ENCODE results near the gene ORC6. TPM values are rescaled to one million over a fixed set of nuclear protein-coding genes. Genes with fewer than 3 reads are reported as not detected.

The ORC6 gene
- total and polyA plus RNA-seq, 4 donors, result 1.4 to 5.6 (median 3.8) TPM

DNA sequence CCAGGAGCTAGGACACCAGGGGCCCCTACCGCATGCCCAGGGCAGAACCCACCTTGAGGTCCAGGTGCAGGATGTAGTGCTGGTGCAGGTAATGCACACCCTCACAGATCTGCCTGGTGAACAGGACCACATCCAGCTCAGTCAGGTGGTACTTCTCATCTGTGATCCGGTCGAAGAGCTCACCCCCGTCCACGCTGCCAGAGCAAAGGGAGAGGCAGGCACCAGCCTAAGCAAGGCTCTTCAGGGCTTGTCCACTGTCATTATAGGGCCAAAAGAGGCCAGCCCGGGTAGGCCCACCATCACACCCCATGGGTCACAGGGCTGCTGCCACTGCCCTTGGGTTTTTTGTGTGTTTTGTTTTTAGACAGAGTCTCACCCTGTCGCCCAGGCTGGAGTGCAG lies 37.7 kb downstream of the ORC6 start:
- Histone ChIP-seq H3K4me3 (no peak overlapping the region), H3K27ac (ENCODE audit: low read depth in 1 of 2, low read length in 1 of 2) (no peak overlapping the region), H3K4me1 (ENCODE audit: control insufficient read depth in 5 of 5, insufficient read depth in 5 of 5, low read length in 5 of 5) (no peaks in the 10 kb centered on the region), H3K9ac (ENCODE audit: insufficient read depth in 1 of 2, low read length in 2 of 2) (no peak overlapping the region), H3K36me3 (ENCODE audit: control insufficient read depth in 4 of 4, insufficient read depth in 4 of 4, low read length in 4 of 4) (no peaks in the 10 kb centered on the region), H3K27me3 (ENCODE audit: control insufficient read depth in 3 of 3, insufficient read depth in 3 of 3, low read length in 2 of 3) (no peaks in the 10 kb centered on the region), H3K9me3 (ENCODE audit: control insufficient read depth in 4 of 4, insufficient read depth in 3 of 4, low read length in 3 of 4) (peaks cover 0 to 2% (median 0%) of the 10 kb centered on the region in 4 donors)
- DNase-seq (no peak), ATAC-seq (ENCODE audit: insufficient read depth, low FRiP score) (no peak)
- 93 to 96% methylated on average over 7 of the region's 7 CpGs for WGBS, 2 donors
- TF ChIP-seq, protein P1, sequence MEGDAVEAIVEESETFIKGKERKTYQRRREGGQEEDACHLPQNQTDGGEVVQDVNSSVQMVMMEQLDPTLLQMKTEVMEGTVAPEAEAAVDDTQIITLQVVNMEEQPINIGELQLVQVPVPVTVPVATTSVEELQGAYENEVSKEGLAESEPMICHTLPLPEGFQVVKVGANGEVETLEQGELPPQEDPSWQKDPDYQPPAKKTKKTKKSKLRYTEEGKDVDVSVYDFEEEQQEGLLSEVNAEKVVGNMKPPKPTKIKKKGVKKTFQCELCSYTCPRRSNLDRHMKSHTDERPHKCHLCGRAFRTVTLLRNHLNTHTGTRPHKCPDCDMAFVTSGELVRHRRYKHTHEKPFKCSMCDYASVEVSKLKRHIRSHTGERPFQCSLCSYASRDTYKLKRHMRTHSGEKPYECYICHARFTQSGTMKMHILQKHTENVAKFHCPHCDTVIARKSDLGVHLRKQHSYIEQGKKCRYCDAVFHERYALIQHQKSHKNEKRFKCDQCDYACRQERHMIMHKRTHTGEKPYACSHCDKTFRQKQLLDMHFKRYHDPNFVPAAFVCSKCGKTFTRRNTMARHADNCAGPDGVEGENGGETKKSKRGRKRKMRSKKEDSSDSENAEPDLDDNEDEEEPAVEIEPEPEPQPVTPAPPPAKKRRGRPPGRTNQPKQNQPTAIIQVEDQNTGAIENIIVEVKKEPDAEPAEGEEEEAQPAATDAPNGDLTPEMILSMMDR (IDR thresholded peaks at IDR 0.05; ENCODE audit: control extremely low read depth, extremely low read depth), result no peak

GRCh38 chr16:46727630-46728029 lies 38.2 kb downstream of the ORC6 start:
- Histone ChIP-seq H3K27me3 (ENCODE audit: control insufficient read depth in 3 of 3, insufficient read depth in 3 of 3, low read length in 2 of 3) (no peaks in the 10 kb centered on the region), H3K4me1 (ENCODE audit: control insufficient read depth in 5 of 5, insufficient read depth in 5 of 5, low read length in 5 of 5) (no peaks in the 10 kb centered on the region), H3K27ac (ENCODE audit: low read depth in 1 of 2, low read length in 1 of 2) (no peak overlapping the region), H3K9me3 (ENCODE audit: control insufficient read depth in 4 of 4, insufficient read depth in 3 of 4, low read length in 3 of 4) (peaks cover 0 to 2% (median 0%) of the 10 kb centered on the region in 4 donors), H3K36me3 (ENCODE audit: control insufficient read depth in 4 of 4, insufficient read depth in 4 of 4, low read length in 4 of 4) (no peaks in the 10 kb centered on the region), H3K4me3 (no peak overlapping the region), H3K9ac (ENCODE audit: insufficient read depth in 1 of 2, low read length in 2 of 2) (no peak overlapping the region)
- 93 to 95% methylated on average over 9 of the region's 9 CpGs for WGBS, 2 donors
- DNase-seq, result no peak
- TF ChIP-seq, protein P1 (IDR thresholded peaks at IDR 0.05; ENCODE audit: control extremely low read depth, extremely low read depth), result no peak
- ATAC-seq (ENCODE audit: insufficient read depth, low FRiP score), result no peak

- H3K36me3 ChIP-seq (ENCODE audit: control insufficient read depth in 4 of 4, insufficient read depth in 4 of 4, low read length in 4 of 4), result no peaks in the 10 kb centered on the region
- DNase-seq, result no peak
- H3K4me1 ChIP-seq (ENCODE audit: control insufficient read depth in 5 of 5, insufficient read depth in 5 of 5, low read length in 5 of 5), result no peaks in the 10 kb centered on the region
- no peak for ATAC-seq (ENCODE audit: insufficient read depth, low FRiP score)
- peak overlapping the region in 1 of 2 donors; percentile 5 for H3K27ac ChIP-seq (ENCODE audit: low read depth in 1 of 2, low read length in 1 of 2)
- WGBS, 2 donors, result 83 to 95% methylated on average over 14 of the region's 14 CpGs
- H3K9ac ChIP-seq (ENCODE audit: insufficient read depth in 1 of 2, low read length in 2 of 2), result no peak overlapping the region
- H3K4me3 ChIP-seq, result no peak overlapping the region
- H3K27me3 ChIP-seq (ENCODE audit: control insufficient read depth in 3 of 3, insufficient read depth in 3 of 3, low read length in 2 of 3), result no peaks in the 10 kb centered on the region
- peaks cover 0 to 2% (median 0%) of the 10 kb centered on the region in 4 donors for H3K9me3 ChIP-seq (ENCODE audit: control insufficient read depth in 4 of 4, insufficient read depth in 3 of 4, low read length in 3 of 4)
- TF ChIP-seq, protein P1 (IDR thresholded peaks at IDR 0.05; ENCODE audit: control extremely low read depth, extremely low read depth), result no peak
Observed at GRCh38 chr16:46728806-46729205, 39.3 kb downstream of the ORC6 start.

All from lung (tissue), 12 donors.